Uterus (tissue), 4 donors: ENCODE data around the gene ATXN1L. TPM values are rescaled to one million over a fixed set of nuclear protein-coding genes. Genes with fewer than 3 reads are reported as not detected.

Experiments
- DNase-seq, 2 donors: peaks; one replicate each; pipeline ENCODE4 v3.0.0-alpha.2; 2019 to 2020
- H3K27ac ChIP-seq, 2 donors: fragments of 200-600 bp; sonication (generic); 1 replicate in 1 of 2; 2 replicates in 1 of 2; pipeline ENCODE4 v1.5.1; 2016 to 2018
- H3K27me3 ChIP-seq, 2 donors: fragments of 200-600 bp; sonication (generic); one replicate each; pipeline ENCODE4 v1.5.1; 2018 to 2019; ENCODE audit warnings: control low read depth in 1 of 2
- H3K36me3 ChIP-seq, 2 donors: fragments of 200-600 bp; sonication (generic); one replicate each; pipeline ENCODE4 v1.5.1; 2019; ENCODE audit warnings: control low read depth in 1 of 2
- H3K4me1 ChIP-seq, 2 donors: fragments of 200-600 bp; sonication (generic); one replicate each; pipeline ENCODE4 v1.5.1; 2018 to 2019; ENCODE audit warnings: control low read depth in 1 of 2
- H3K4me3 ChIP-seq, 2 donors: fragments of 200-600 bp; sonication (generic); 1 replicate in 1 of 2; 2 replicates in 1 of 2; pipeline ENCODE4 v1.5.1; 2018 to 2019; ENCODE audit warnings: mild to moderate bottlenecking in 1 of 2
- H3K9me3 ChIP-seq, 2 donors: fragments of 200-600 bp; sonication (generic); one replicate each; pipeline ENCODE4 v1.5.1; 2019; ENCODE audit warnings: control low read depth in 1 of 2
- CTCF ChIP-seq, 4 experiments: fragments of 200-600 bp in 2 of 4; fragments of 450-650 bp in 2 of 4; sonication (generic) in 2 of 4; IDR thresholded peaks; one replicate each; pipeline ENCODE4 v1.5.1; 2016 to 2019; ENCODE audit warnings: antibody characterized with exemption in 4 of 4, mild to moderate bottlenecking in 2 of 4, moderate library complexity in 1 of 4
- POLR2A ChIP-seq, 2 donors: fragments of 450-650 bp; IDR thresholded peaks; one replicate each; pipeline ENCODE4 v1.6.1; 2016; ENCODE audit warnings: antibody characterized with exemption in 2 of 2, mild to moderate bottlenecking in 1 of 2, moderate library complexity in 1 of 2
- intact Hi-C: fragments of 100-400 bp; cut with DNase I; formaldehyde crosslinking; loops from one replicate; pipeline ENCODE4 v1.15.1; 2023; ENCODE audit warnings: low total_unique reads
- total RNA-seq, 4 donors: library from RNA; depleted of rRNA in 3 of 4; stranded (reverse); fragments of >200 nt in 3 of 4; gene quantifications; one replicate each; pipeline versions ENCODE4 v1.1.0 to v1.2.4, GENCODE V29; 2014 to 2023
- donor health status: DM: yes; HTN: yes; CAD: no.

Gene ATXN1L
- total RNA-seq, 4 donors from 2014 or later: 4.7 to 33.1 (median 23.4) TPM

GRCh38 chr16:71882505-71883167 lies 36.9 kb downstream of the ATXN1L start:
- Histone ChIP-seq H3K27me3 (no peaks in the 10 kb centered on the region), H3K4me3 (peak overlapping the region; percentile 85 to 95), H3K4me1 (no peaks in the 10 kb centered on the region), H3K27ac (peak overlapping the region; percentile 96 to 99), H3K9me3 (no peaks in the 10 kb centered on the region), H3K36me3 (no peaks in the 10 kb centered on the region)
- intact Hi-C loops: no loop called here
- DNase-seq: peak; percentile 41 to 71
- TF ChIP-seq CTCF (IDR thresholded peaks at IDR 0.05): peak; percentile 76 to 95 (median 84)
- no peak for TF ChIP-seq POLR2A (IDR thresholded peaks at IDR 0.05)

GRCh38 chr16:71883168-71883848 lies 37.5 kb downstream of the ATXN1L start:
- H3K4me1 ChIP-seq: no peaks in the 10 kb centered on the region
- no peaks in the 10 kb centered on the region for H3K27me3 ChIP-seq
- DNase-seq: peak; percentile 40 to 46
- peak overlapping the region; percentile 96 to 99 for H3K27ac ChIP-seq
- peak in 2 of 4 experiments; percentile 20 to 48 for TF ChIP-seq CTCF (IDR thresholded peaks at IDR 0.05)
- TF ChIP-seq POLR2A (IDR thresholded peaks at IDR 0.05): no peak
- no peaks in the 10 kb centered on the region for H3K36me3 ChIP-seq
- no peaks in the 10 kb centered on the region for H3K9me3 ChIP-seq
- H3K4me3 ChIP-seq: peak overlapping the region; percentile 85 to 95
- intact Hi-C loops: no loop called here

- DNase-seq: peak; percentile 80 to 82
- H3K27ac ChIP-seq: peak within 1 kb of the TSS; percentile 96 to 99
- peak in 2 of 4 experiments; percentile 28 to 46 for TF ChIP-seq CTCF (IDR thresholded peaks at IDR 0.05)
- TF ChIP-seq POLR2A (IDR thresholded peaks at IDR 0.05): peak in 1 of 2 donors; percentile 52
- H3K4me1 ChIP-seq: no peaks in the 10 kb centered on the region
- no peaks in the 10 kb centered on the region for H3K9me3 ChIP-seq
- H3K36me3 ChIP-seq: no peaks in the 10 kb centered on the region
- H3K4me3 ChIP-seq: peak within 1 kb of the TSS; percentile 85 to 95
- intact Hi-C loops: no loop called here
- H3K27me3 ChIP-seq: no peaks in the 10 kb centered on the region
Measured at GRCh38 chr16:71883849-71884638, 38.3 kb downstream of the ATXN1L start, which contains the start of gene ZNF821. TSS of gene ZNF821 (minus strand) at chr16:71884182. CDS start at chr16:71879946, 4,236 bp downstream.

GRCh38 chr16:71885261-71885650 lies 39.5 kb downstream of the ATXN1L start:
- TF ChIP-seq POLR2A (IDR thresholded peaks at IDR 0.05) (no peak), CTCF (IDR thresholded peaks at IDR 0.05) (no peak)
- no peak overlapping the region for H3K27ac ChIP-seq
- no peaks in the 10 kb centered on the region for H3K9me3 ChIP-seq
- DNase-seq: no peak
- H3K27me3 ChIP-seq: no peaks in the 10 kb centered on the region
- intact Hi-C loops: no loop called here
- H3K36me3 ChIP-seq: no peaks in the 10 kb centered on the region
- no peak overlapping the region for H3K4me3 ChIP-seq
- no peaks in the 10 kb centered on the region for H3K4me1 ChIP-seq
